Mesenchymal stem cell (in vitro differentiated cells and primary cell): ENCODE results near the gene COL11A1. TPM values are rescaled to one million over a fixed set of nuclear protein-coding genes. Genes with fewer than 3 reads are reported as not detected.

ENCODE experiments used
- DNase-seq: peaks from one replicate; pipeline ENCODE4 v3.0.0-alpha.2; 2013
- H2AFZ ChIP-seq: one replicate; pipeline ENCODE4 v1.6.1; 2013; ENCODE audit warnings: low read depth, mild to moderate bottlenecking, control low read depth, inconsistent platforms, low read length, moderate library complexity
- H2AK5ac ChIP-seq: 2 replicates; pipeline ENCODE4 v1.6.1; 2013; ENCODE audit warnings: low read length, moderate library complexity, mild to moderate bottlenecking, inconsistent platforms; ENCODE audit not compliant: severe bottlenecking
- H2BK120ac ChIP-seq: one replicate; pipeline ENCODE4 v1.6.1; 2013; ENCODE audit warnings: low read depth, mild to moderate bottlenecking, inconsistent platforms, low read length, moderate library complexity
- H2BK12ac ChIP-seq, 2 experiments: one replicate each; pipeline ENCODE4 v1.6.1; 2013; ENCODE audit warnings: inconsistent platforms in 2 of 2, low read length in 2 of 2, mild to moderate bottlenecking in 2 of 2, moderate library complexity in 2 of 2, control low read depth in 1 of 2
- H2BK15ac ChIP-seq: one replicate; pipeline ENCODE4 v1.6.1; 2013; ENCODE audit warnings: mild to moderate bottlenecking, low read depth, inconsistent platforms; ENCODE audit not compliant: poor library complexity, severe bottlenecking
- H2BK5ac ChIP-seq: 2 replicates; pipeline ENCODE4 v1.6.1; 2013; ENCODE audit warnings: low read depth, mild to moderate bottlenecking, low read length, control low read depth, inconsistent platforms; ENCODE audit not compliant: poor library complexity, severe bottlenecking
- H3K14ac ChIP-seq, 2 experiments: one replicate each; pipeline ENCODE4 v1.6.1; 2013; ENCODE audit warnings: inconsistent platforms in 2 of 2, low read length in 2 of 2, control low read depth in 1 of 2, mild to moderate bottlenecking in 1 of 2, moderate library complexity in 1 of 2
- H3K18ac ChIP-seq, 2 experiments: one replicate each; pipeline ENCODE4 v1.6.1; 2013; ENCODE audit warnings: inconsistent platforms in 2 of 2, low read length in 2 of 2, control low read depth in 1 of 2, low read depth in 1 of 2, mild to moderate bottlenecking in 1 of 2
- H3K23ac ChIP-seq, 2 experiments: one replicate each; pipeline ENCODE4 v1.6.1; 2013; ENCODE audit warnings: inconsistent platforms in 2 of 2, low read length in 2 of 2, mild to moderate bottlenecking in 2 of 2, moderate library complexity in 2 of 2, control low read depth in 1 of 2
- H3K27ac ChIP-seq: 2 replicates; pipeline ENCODE4 v1.5.1; 2013; ENCODE audit warnings: mild to moderate bottlenecking, moderate library complexity, low read length, control low read depth, inconsistent platforms; ENCODE audit not compliant: poor library complexity, severe bottlenecking
- H3K27me3 ChIP-seq, 2 experiments: 2 replicates each; pipeline versions ENCODE4 v1.6.1 to v1.7.0; 2013; ENCODE audit warnings: low read length in 2 of 2, mild to moderate bottlenecking in 2 of 2, moderate library complexity in 2 of 2, control low read depth in 1 of 2, inconsistent platforms in 1 of 2; ENCODE audit not compliant: control insufficient read depth in 1 of 2, insufficient read depth in 1 of 2
- H3K36me3 ChIP-seq, 2 experiments: 2 replicates each; pipeline versions ENCODE4 v1.6.1 to v1.7.0; 2013; ENCODE audit warnings: low read length in 2 of 2, control low read depth in 1 of 2, inconsistent platforms in 1 of 2, low read depth in 1 of 2, mild to moderate bottlenecking in 1 of 2; ENCODE audit not compliant: insufficient read depth in 2 of 2, control insufficient read depth in 1 of 2
- H3K4ac ChIP-seq, 2 experiments: one replicate each; pipeline ENCODE4 v1.6.1; 2013; ENCODE audit warnings: inconsistent platforms in 2 of 2, low read length in 2 of 2, mild to moderate bottlenecking in 2 of 2, moderate library complexity in 2 of 2, control low read depth in 1 of 2, low read depth in 1 of 2
- H3K4me1 ChIP-seq: 2 replicates; pipeline ENCODE4 v1.6.1; 2013; ENCODE audit warnings: low read depth, low read length, control low read depth; ENCODE audit not compliant: control insufficient read depth, insufficient read depth
- H3K4me2 ChIP-seq: 2 replicates; pipeline ENCODE4 v1.6.1; 2013; ENCODE audit warnings: low read length, mild to moderate bottlenecking, inconsistent platforms; ENCODE audit not compliant: poor library complexity, severe bottlenecking
- H3K4me3 ChIP-seq, 2 experiments: 2 replicates each; pipeline versions ENCODE4 v1.5.1 to v1.7.0; 2013; ENCODE audit warnings: low read length in 2 of 2, mild to moderate bottlenecking in 2 of 2, control low read depth in 1 of 2, low read depth in 1 of 2; ENCODE audit not compliant: insufficient read depth in 1 of 2
- H3K79me1 ChIP-seq: replicated peaks from 2 replicates; pipeline ENCODE4 v1.6.1; 2013; ENCODE audit warnings: mild to moderate bottlenecking, control low read depth, low read length, inconsistent platforms; ENCODE audit not compliant: poor library complexity, severe bottlenecking
- H3K9ac ChIP-seq: 2 replicates; pipeline ENCODE4 v1.7.0; 2013; ENCODE audit warnings: mild to moderate bottlenecking, low read length, moderate library complexity
- H3K9me3 ChIP-seq: 2 replicates; pipeline ENCODE4 v1.7.0; 2013; ENCODE audit warnings: mild to moderate bottlenecking, low read length; ENCODE audit not compliant: control insufficient read depth
- H4K8ac ChIP-seq: one replicate; pipeline ENCODE4 v1.6.1; 2013; ENCODE audit warnings: inconsistent platforms, mild to moderate bottlenecking, low read length, moderate library complexity
- H4K91ac ChIP-seq: one replicate; pipeline ENCODE4 v1.6.1; 2013; ENCODE audit warnings: mild to moderate bottlenecking, low read length, inconsistent platforms
- WGBS: methylation state at CpG from one replicate; pipeline ENCODE4 v1.1.7; 2013; ENCODE audit warnings: mixed read lengths; 5-methylcytosine and 5-hydroxymethylcytosine counted together
- polyA plus RNA-seq, 2 experiments: library from polyadenylated mRNA; stranded (reverse); fragments of 200-250 nt; gene quantifications; one replicate each; pipeline ENCODE4 v1.2.3, GENCODE V29; 2013

Gene COL11A1
- 75.5 TPM for polyA plus RNA-seq (2013, experiment 1 of 2)
- polyA plus RNA-seq (2013, experiment 2 of 2) = 76.6 TPM

GRCh38 chr1:103108376-103109150 lies at the start of gene COL11A1:
COL11A1 (minus strand) TSS chr1:103108522; CDS start chr1:103108178, 344 bp downstream.
- peak; percentile 40 for DNase-seq
- peak within 1 kb of the TSS in 1 of 2 experiments; percentile 6 for H2BK12ac ChIP-seq
- H3K36me3 ChIP-seq = no peaks in the 10 kb centered on the region
- no peaks in the 10 kb centered on the region for H3K27me3 ChIP-seq
- no peaks in the 10 kb centered on the region for H3K4me1 ChIP-seq
- H4K91ac ChIP-seq = no peak within 1 kb of the TSS
- WGBS = under 1% methylated on average over 22 of the region's 34 CpGs
- H2AFZ ChIP-seq = peak within 1 kb of the TSS; percentile 47
- H3K23ac ChIP-seq = no peak within 1 kb of the TSS
- H2BK15ac ChIP-seq = peak within 1 kb of the TSS; percentile 36
- no peak within 1 kb of the TSS for H3K14ac ChIP-seq
- H3K27ac ChIP-seq = peak within 1 kb of the TSS; percentile 98
- H3K9me3 ChIP-seq = no peaks in the 10 kb centered on the region
- H3K4me2 ChIP-seq = peak within 1 kb of the TSS; percentile 57
- peak within 1 kb of the TSS; percentile 61 for H4K8ac ChIP-seq
- peak within 1 kb of the TSS; percentile 67 to 77 for H3K4me3 ChIP-seq
- H3K9ac ChIP-seq = peak within 1 kb of the TSS; percentile 40
- peak within 1 kb of the TSS; percentile 35 for H2AK5ac ChIP-seq
- H3K4ac ChIP-seq = no peak within 1 kb of the TSS
- H2BK5ac ChIP-seq = peak within 1 kb of the TSS; percentile 99
- H3K18ac ChIP-seq = peak within 1 kb of the TSS in 1 of 2 experiments; percentile 69
- no peak within 1 kb of the TSS for H2BK120ac ChIP-seq
- no peaks in the 10 kb centered on the region for H3K79me1 ChIP-seq

- Histone ChIP-seq H3K4me2 (no peak overlapping the region), H3K27ac (no peak overlapping the region), H4K8ac (no peak overlapping the region), H2BK5ac (no peak overlapping the region), H2AK5ac (no peak overlapping the region), H3K4me3 (no peak overlapping the region), H3K36me3 (no peaks in the 10 kb centered on the region), H3K27me3 (no peaks in the 10 kb centered on the region), H3K18ac (no peak overlapping the region), H2BK120ac (no peak overlapping the region), H3K79me1 (no peaks in the 10 kb centered on the region), H2BK15ac (no peak overlapping the region), H3K4me1 (no peaks in the 10 kb centered on the region), H3K14ac (no peak overlapping the region), H3K9me3 (no peaks in the 10 kb centered on the region), H3K4ac (no peak overlapping the region), H2AFZ (no peak overlapping the region), H2BK12ac (no peak overlapping the region), H3K23ac (no peak overlapping the region), H4K91ac (no peak overlapping the region), H3K9ac (no peak overlapping the region)
- peak; percentile 57 for DNase-seq
- 54% methylated on average over 2 of the region's 4 CpGs for WGBS
Observed at GRCh38 chr1:103156966-103157365, 48.6 kb upstream of the COL11A1 start.

- Histone ChIP-seq H2BK120ac (no peak overlapping the region), H2AK5ac (no peak overlapping the region), H3K4me2 (no peak overlapping the region), H3K27ac (no peak overlapping the region), H3K4me3 (no peak overlapping the region), H4K91ac (no peak overlapping the region), H2BK5ac (no peak overlapping the region), H2BK15ac (no peak overlapping the region), H2BK12ac (no peak overlapping the region), H3K4ac (no peak overlapping the region), H3K9ac (no peak overlapping the region), H3K18ac (no peak overlapping the region), H3K79me1 (no peaks in the 10 kb centered on the region), H3K14ac (no peak overlapping the region), H4K8ac (no peak overlapping the region), H3K4me1 (no peaks in the 10 kb centered on the region), H2AFZ (no peak overlapping the region), H3K9me3 (no peaks in the 10 kb centered on the region), H3K23ac (no peak overlapping the region), H3K36me3 (no peaks in the 10 kb centered on the region), H3K27me3 (no peaks in the 10 kb centered on the region)
- peak; percentile 9 for DNase-seq
Observed at GRCh38 chr1:103146166-103146565, 37.8 kb upstream of the COL11A1 start.

- Histone ChIP-seq H3K4me2 (no peak overlapping the region), H3K9ac (no peak overlapping the region), H3K4me1 (no peaks in the 10 kb centered on the region), H2BK15ac (no peak overlapping the region), H4K91ac (no peak overlapping the region), H3K9me3 (no peaks in the 10 kb centered on the region), H3K27me3 (no peaks in the 10 kb centered on the region), H3K79me1 (no peaks in the 10 kb centered on the region), H2AFZ (no peak overlapping the region), H3K36me3 (no peaks in the 10 kb centered on the region), H3K4ac (no peak overlapping the region), H3K27ac (no peak overlapping the region), H2BK5ac (no peak overlapping the region), H2BK120ac (no peak overlapping the region), H2BK12ac (no peak overlapping the region), H3K23ac (no peak overlapping the region), H4K8ac (no peak overlapping the region), H3K4me3 (no peak overlapping the region), H3K14ac (no peak overlapping the region), H2AK5ac (no peak overlapping the region), H3K18ac (no peak overlapping the region)
- DNase-seq = no peak
- no CpG with 5 or more reads among the region's 1 CpG for WGBS
Observed at GRCh38 chr1:103145449-103145848, 37.1 kb upstream of the COL11A1 start.
